Endothelial cell of coronary artery (primary cell): ENCODE measurements around the gene PJA1. TPM values are rescaled to one million over a fixed set of nuclear protein-coding genes. Genes with fewer than 3 reads are reported as not detected.

ENCODE experiments used
- total RNA-seq: library from RNA; depleted of rRNA; stranded (reverse); fragments of >200 nt; gene quantifications from 2 replicates; pipeline ENCODE4 v1.2.3, GENCODE V29; 2014

The PJA1 gene
- total RNA-seq = 18.7 and 22.8 TPM in 2 replicates

GRCh38 chrX:69165087-69165651 is at the start of gene PJA1:
Gene PJA1, minus strand, starts transcription at chrX:69165453. Its CDS starts 2,380 bp downstream, at chrX:69163073.

